Activated CD4-positive, alpha-beta memory T cell treated with anti-CD3 and anti-CD28 coated beads, Interleukin-2, amount 10 ng/mL, durations not matched to agents 7 days and 5 days (primary cell): ENCODE data around the gene MYLK. TPM values are rescaled to one million over a fixed set of nuclear protein-coding genes. Genes with fewer than 3 reads are reported as not detected.
A peak's percentile ranks its signal among the peaks of the same experiment; 100 is the strongest.

Source experiments
- CTCF ChIA-PET: fragments of 350-600 bp; sonication (Branson Sonifier 250); formaldehyde crosslinking; loops from one replicate; lab custom pipeline; 2021; ENCODE audit warnings: antibody characterized with exemption, inconsistent platforms; lab: Charles Lee
- POLR2A ChIA-PET: fragments of 350-600 bp; sonication (Branson Sonifier 250); formaldehyde crosslinking; loops from one replicate; lab custom pipeline; 2021; ENCODE audit warnings: antibody characterized with exemption; lab: Charles Lee
- DNase-seq: peaks from one replicate; pipeline ENCODE4 v3.0.0-alpha.2; 2020
- H3K27ac Mint-ChIP-seq: one replicate; pipeline ENCODE4 v1.8.0; 2021; ENCODE audit warnings: mild to moderate bottlenecking, mixed read lengths
- H3K27me3 Mint-ChIP-seq: one replicate; pipeline ENCODE4 v1.8.0; 2021; ENCODE audit warnings: mixed read lengths
- H3K36me3 Mint-ChIP-seq: one replicate; pipeline ENCODE4 v1.8.0; 2021; ENCODE audit warnings: low read depth, mixed read lengths
- H3K4me1 Mint-ChIP-seq: one replicate; pipeline ENCODE4 v1.8.0; 2021; ENCODE audit warnings: mixed read lengths
- H3K4me3 Mint-ChIP-seq: one replicate; pipeline ENCODE4 v1.8.0; 2021; ENCODE audit warnings: mild to moderate bottlenecking, mixed read lengths
- H3K9me3 Mint-ChIP-seq: one replicate; pipeline ENCODE4 v1.8.0; 2021; ENCODE audit warnings: mixed read lengths
- total RNA-seq, 2 experiments: library from RNA; stranded (reverse); gene quantifications; one replicate each; pipeline ENCODE4 v1.2.3, GENCODE V29; 2021

Gene MYLK
- total RNA-seq, 2 experiments from 2014 or later: 0.50 to 0.68 TPM

GRCh38 chr3:123658118-123658851, 225.8 kb downstream of the MYLK start:
- no peaks in the 10 kb centered on the region for H3K36me3 Mint-ChIP-seq
- ChIA-PET POLR2A (no interaction called here), CTCF (interaction anchor here (6.9 kb wide), 1 partner anchor 17 kb away, joined by 59 read pairs; no protein-coding TSS in a partner anchor)
- H3K4me3 Mint-ChIP-seq: no peak overlapping the region
- peaks cover 5% of the 10 kb centered on the region for H3K9me3 Mint-ChIP-seq
- peaks cover 10% of the 10 kb centered on the region for H3K27me3 Mint-ChIP-seq
- no peaks in the 10 kb centered on the region for H3K4me1 Mint-ChIP-seq
- H3K27ac Mint-ChIP-seq: no peak overlapping the region
- DNase-seq: no peak

GRCh38 chr3:123657568-123657967, 226.6 kb downstream of the MYLK start:
- Mint-ChIP-seq H3K4me3 (no peak overlapping the region), H3K36me3 (no peaks in the 10 kb centered on the region), H3K9me3 (peaks cover 5% of the 10 kb centered on the region), H3K27me3 (peaks cover 10% of the 10 kb centered on the region), H3K4me1 (no peaks in the 10 kb centered on the region), H3K27ac (no peak overlapping the region)
- POLR2A ChIA-PET: no interaction called here
- no peak for DNase-seq
- CTCF ChIA-PET: interaction anchor here (1.6 to 6.9 kb wide), 2 partner anchors 16 to 39 kb away, joined by 3 to 59 read pairs; no protein-coding TSS in a partner anchor

GRCh38 chr3:123657111-123657510, 227.0 kb downstream of the MYLK start:
- no peak for DNase-seq
- CTCF ChIA-PET: interaction anchor here (1.6 to 6.9 kb wide), 2 partner anchors 15 to 38 kb away, joined by 3 to 59 read pairs; no protein-coding TSS in a partner anchor
- POLR2A ChIA-PET: no interaction called here
- Mint-ChIP-seq H3K4me3 (no peak overlapping the region), H3K9me3 (peaks cover 5% of the 10 kb centered on the region), H3K27ac (no peak overlapping the region), H3K36me3 (no peaks in the 10 kb centered on the region), H3K4me1 (no peaks in the 10 kb centered on the region), H3K27me3 (peaks cover 8% of the 10 kb centered on the region)

GRCh38 chr3:123656691-123657090, 227.4 kb downstream of the MYLK start:
- Mint-ChIP-seq H3K27ac (no peak overlapping the region), H3K27me3 (peaks cover 5% of the 10 kb centered on the region), H3K4me1 (no peaks in the 10 kb centered on the region), H3K36me3 (no peaks in the 10 kb centered on the region), H3K4me3 (no peak overlapping the region), H3K9me3 (peaks cover 5% of the 10 kb centered on the region)
- no peak for DNase-seq
- ChIA-PET POLR2A (no interaction called here), CTCF (interaction anchor here (0.9 to 6.9 kb wide), 5 partner anchors 10 to 74 kb away, joined by 3 to 59 read pairs (median 3); no protein-coding TSS in a partner anchor)

GRCh38 chr3:123656274-123656673, 227.9 kb downstream of the MYLK start:
- ChIA-PET POLR2A (no interaction called here), CTCF (interaction anchor here (0.9 to 6.9 kb wide), 5 partner anchors 10 to 74 kb away, joined by 3 to 59 read pairs (median 3); no protein-coding TSS in a partner anchor)
- no peak overlapping the region for H3K27ac Mint-ChIP-seq
- no peak for DNase-seq
- no peaks in the 10 kb centered on the region for H3K4me1 Mint-ChIP-seq
- H3K27me3 Mint-ChIP-seq: peaks cover 3% of the 10 kb centered on the region
- H3K36me3 Mint-ChIP-seq: no peaks in the 10 kb centered on the region
- no peak overlapping the region for H3K4me3 Mint-ChIP-seq
- peaks cover 5% of the 10 kb centered on the region for H3K9me3 Mint-ChIP-seq

GRCh38 chr3:123655400-123655799, 228.7 kb downstream of the MYLK start:
- peaks cover 5% of the 10 kb centered on the region for H3K9me3 Mint-ChIP-seq
- no peak overlapping the region for H3K27ac Mint-ChIP-seq
- ChIA-PET POLR2A (no interaction called here), CTCF (interaction anchor here (1.1 to 6.9 kb wide), 3 partner anchors 9 to 68 kb away, joined by 3 to 59 read pairs (median 3); no protein-coding TSS in a partner anchor)
- H3K4me1 Mint-ChIP-seq: no peaks in the 10 kb centered on the region
- no peaks in the 10 kb centered on the region for H3K36me3 Mint-ChIP-seq
- no peak for DNase-seq
- peaks cover 2% of the 10 kb centered on the region for H3K27me3 Mint-ChIP-seq
- no peak overlapping the region for H3K4me3 Mint-ChIP-seq

- Mint-ChIP-seq H3K27ac (no peak overlapping the region), H3K9me3 (peaks cover 5% of the 10 kb centered on the region), H3K36me3 (no peaks in the 10 kb centered on the region), H3K27me3 (no peaks in the 10 kb centered on the region), H3K4me3 (no peak overlapping the region), H3K4me1 (no peaks in the 10 kb centered on the region)
- DNase-seq: no peak
- CTCF ChIA-PET: interaction anchor here (1.4 to 6.9 kb wide), 3 partner anchors 12 to 71 kb away, joined by 4 to 59 read pairs (median 11); no protein-coding TSS in a partner anchor
- POLR2A ChIA-PET: no interaction called here
These were observed 230.9 kb downstream of the MYLK start for GRCh38 chr3:123653221-123653682.

- Mint-ChIP-seq H3K9me3 (peaks cover 5% of the 10 kb centered on the region), H3K27ac (no peak overlapping the region), H3K36me3 (no peaks in the 10 kb centered on the region), H3K27me3 (no peaks in the 10 kb centered on the region), H3K4me1 (no peaks in the 10 kb centered on the region), H3K4me3 (no peak overlapping the region)
- ChIA-PET CTCF (interaction anchor here (0.6 to 6.9 kb wide), 8 partner anchors 8 to 71 kb away, joined by 3 to 59 read pairs (median 6); no protein-coding TSS in a partner anchor), POLR2A (no interaction called here)
- peak; percentile 28 for DNase-seq
These were observed 231.7 kb downstream of the MYLK start for GRCh38 chr3:123652342-123652984.

- Mint-ChIP-seq H3K27ac (no peak overlapping the region), H3K4me3 (no peak overlapping the region), H3K36me3 (no peaks in the 10 kb centered on the region), H3K4me1 (no peaks in the 10 kb centered on the region), H3K27me3 (no peaks in the 10 kb centered on the region), H3K9me3 (peaks cover under 1% of the 10 kb centered on the region)
- no peak for DNase-seq
- ChIA-PET POLR2A (no interaction called here), CTCF (interaction anchor here (0.6 to 6.9 kb wide), 7 partner anchors 9 to 72 kb away, joined by 3 to 59 read pairs (median 6); no protein-coding TSS in a partner anchor)
These were observed 232.4 kb downstream of the MYLK start for GRCh38 chr3:123651449-123652341.

GRCh38 chr3:123650101-123650500, 234.0 kb downstream of the MYLK start:
- CTCF ChIA-PET: interaction anchor here (0.8 to 1.4 kb wide), 2 partner anchors 8 to 10 kb away, joined by 3 to 5 read pairs; no protein-coding TSS in a partner anchor
- Mint-ChIP-seq H3K4me1 (no peaks in the 10 kb centered on the region), H3K27ac (no peak overlapping the region), H3K36me3 (no peaks in the 10 kb centered on the region), H3K4me3 (no peak overlapping the region), H3K9me3 (no peaks in the 10 kb centered on the region), H3K27me3 (no peaks in the 10 kb centered on the region)
- no peak for DNase-seq
- POLR2A ChIA-PET: no interaction called here

- H3K4me1 Mint-ChIP-seq: no peaks in the 10 kb centered on the region
- DNase-seq: no peak
- no peak overlapping the region for H3K27ac Mint-ChIP-seq
- no peaks in the 10 kb centered on the region for H3K9me3 Mint-ChIP-seq
- no peaks in the 10 kb centered on the region for H3K36me3 Mint-ChIP-seq
- no peak overlapping the region for H3K4me3 Mint-ChIP-seq
- POLR2A ChIA-PET: interaction anchor here (0.6 kb wide), 1 partner anchor 34 kb away, joined by 3 read pairs; no protein-coding TSS in a partner anchor
- no peaks in the 10 kb centered on the region for H3K27me3 Mint-ChIP-seq
- CTCF ChIA-PET: no interaction called here
These were observed 235.3 kb downstream of the MYLK start for GRCh38 chr3:123648696-123649405.
